ENCODE measurements around the gene UPF1.

The UPF1 gene

GRCh38 chr19:18789422-18789869, 42.3 kb upstream of the UPF1 start:
- no peak for TF ChIP-seq CTCF (conservative IDR thresholded peaks at IDR 0.05)
- TF ChIP-seq ZFX (IDR thresholded peaks at IDR 0.05) = no peak
- no peak overlapping the region for H3K27ac ChIP-seq

- TF ChIP-seq ZFX (IDR thresholded peaks at IDR 0.05) (no peak), CTCF (conservative IDR thresholded peaks at IDR 0.05) (no peak)
- no peak overlapping the region for H3K27ac ChIP-seq
Observed at GRCh38 chr19:18789883-18790565, 41.7 kb upstream of the UPF1 start.

GRCh38 chr19:18790566-18791314, 41.0 kb upstream of the UPF1 start, which contains the start of gene COMP:
COMP (minus strand) TSS chr19:18791305; CDS start chr19:18791269, 36 bp downstream.
- TF ChIP-seq CTCF (conservative IDR thresholded peaks at IDR 0.05) (no peak), ZFX (IDR thresholded peaks at IDR 0.05) (no peak)
- H3K27ac ChIP-seq = no peak within 1 kb of the TSS

GRCh38 chr19:18791315-18791678, 40.5 kb upstream of the UPF1 start:
- TF ChIP-seq ZFX (IDR thresholded peaks at IDR 0.05) (no peak), CTCF (conservative IDR thresholded peaks at IDR 0.05) (no peak)
- H3K27ac ChIP-seq = no peak overlapping the region

- H3K27ac ChIP-seq = no peak overlapping the region
- TF ChIP-seq ZFX (IDR thresholded peaks at IDR 0.05) = no peak
- no peak for TF ChIP-seq CTCF (conservative IDR thresholded peaks at IDR 0.05)
Observed at GRCh38 chr19:18792661-18793060, 39.1 kb upstream of the UPF1 start.

- H3K27ac ChIP-seq = no peak overlapping the region
- TF ChIP-seq ZFX (IDR thresholded peaks at IDR 0.05) (no peak), CTCF (conservative IDR thresholded peaks at IDR 0.05) (no peak)
Observed at GRCh38 chr19:18793144-18794028, 38.4 kb upstream of the UPF1 start.

- H3K27ac ChIP-seq = no peak overlapping the region
- no peak for TF ChIP-seq ZFX (IDR thresholded peaks at IDR 0.05)
- TF ChIP-seq CTCF (conservative IDR thresholded peaks at IDR 0.05) = no peak
Observed at GRCh38 chr19:18794029-18794313, 37.8 kb upstream of the UPF1 start.
